Measurements from ENCODE around the gene NGFR. TPM values are rescaled to one million over a fixed set of nuclear protein-coding genes. Genes with fewer than 3 reads are reported as not detected.

The NGFR gene
- total RNA-seq, 1 donor from 2014 or later, result 1.8 TPM

- H3K9me3 Mint-ChIP-seq (ENCODE audit: low read depth), result no peaks in the 10 kb centered on the region
- peaks cover 55% of the 10 kb centered on the region for H3K27me3 Mint-ChIP-seq (ENCODE audit: low read depth)
- peaks cover 7% of the 10 kb centered on the region for H3K4me1 Mint-ChIP-seq (ENCODE audit: low read depth)
- TF ChIP-seq CTCF (IDR thresholded peaks at IDR 0.05), result no peak
- DNase-seq (ENCODE audit: low spot score), result no peak
- peaks cover 5% of the 10 kb centered on the region for H3K36me3 Mint-ChIP-seq (ENCODE audit: low read depth)
- no peak overlapping the region for H3K4me3 Mint-ChIP-seq (ENCODE audit: unreplicated experiment)
- H3K27ac Mint-ChIP-seq (ENCODE audit: unreplicated experiment), result no peak overlapping the region
These were observed 9.3 kb downstream of the NGFR start for GRCh38 chr17:49504369-49504768.

GRCh38 chr17:49505854-49506253, 10.8 kb downstream of the NGFR start:
- Mint-ChIP-seq H3K4me1 (ENCODE audit: low read depth) (peaks cover 7% of the 10 kb centered on the region), H3K36me3 (ENCODE audit: low read depth) (peaks cover 5% of the 10 kb centered on the region), H3K9me3 (ENCODE audit: low read depth) (no peaks in the 10 kb centered on the region), H3K27me3 (ENCODE audit: low read depth) (peaks cover 43% of the 10 kb centered on the region), H3K4me3 (ENCODE audit: unreplicated experiment) (no peak overlapping the region), H3K27ac (ENCODE audit: unreplicated experiment) (no peak overlapping the region)
- TF ChIP-seq CTCF (IDR thresholded peaks at IDR 0.05), result no peak
- DNase-seq (ENCODE audit: low spot score), result no peak

GRCh38 chr17:49506282-49506681, 11.2 kb downstream of the NGFR start:
- Mint-ChIP-seq H3K4me3 (ENCODE audit: unreplicated experiment) (no peak overlapping the region), H3K27me3 (ENCODE audit: low read depth) (peaks cover 40% of the 10 kb centered on the region), H3K4me1 (ENCODE audit: low read depth) (peaks cover 7% of the 10 kb centered on the region), H3K27ac (ENCODE audit: unreplicated experiment) (no peak overlapping the region), H3K36me3 (ENCODE audit: low read depth) (peaks cover 5% of the 10 kb centered on the region), H3K9me3 (ENCODE audit: low read depth) (no peaks in the 10 kb centered on the region)
- no peak for DNase-seq (ENCODE audit: low spot score)
- TF ChIP-seq CTCF (IDR thresholded peaks at IDR 0.05), result no peak

GRCh38 chr17:49508061-49508865, 13.2 kb downstream of the NGFR start:
- Mint-ChIP-seq H3K9me3 (ENCODE audit: low read depth) (no peaks in the 10 kb centered on the region), H3K27ac (ENCODE audit: unreplicated experiment) (no peak overlapping the region), H3K36me3 (ENCODE audit: low read depth) (peaks cover 3% of the 10 kb centered on the region), H3K27me3 (ENCODE audit: low read depth) (peaks cover 29% of the 10 kb centered on the region), H3K4me3 (ENCODE audit: unreplicated experiment) (no peak overlapping the region), H3K4me1 (ENCODE audit: low read depth) (peaks cover 7% of the 10 kb centered on the region)
- DNase-seq (ENCODE audit: low spot score), result no peak
- TF ChIP-seq CTCF (IDR thresholded peaks at IDR 0.05), result no peak

- Mint-ChIP-seq H3K4me1 (ENCODE audit: low read depth) (peaks cover 7% of the 10 kb centered on the region), H3K27ac (ENCODE audit: unreplicated experiment) (no peak overlapping the region), H3K36me3 (ENCODE audit: low read depth) (peaks cover 3% of the 10 kb centered on the region), H3K9me3 (ENCODE audit: low read depth) (no peaks in the 10 kb centered on the region), H3K27me3 (ENCODE audit: low read depth) (peaks cover 23% of the 10 kb centered on the region), H3K4me3 (ENCODE audit: unreplicated experiment) (no peak overlapping the region)
- TF ChIP-seq CTCF (IDR thresholded peaks at IDR 0.05), result no peak
- no peak for DNase-seq (ENCODE audit: low spot score)
These were observed 13.9 kb downstream of the NGFR start for GRCh38 chr17:49508866-49509587.

All from chondrocyte (in vitro differentiated cells).